Measurements from ENCODE around the gene SIRPG.

DNA sequence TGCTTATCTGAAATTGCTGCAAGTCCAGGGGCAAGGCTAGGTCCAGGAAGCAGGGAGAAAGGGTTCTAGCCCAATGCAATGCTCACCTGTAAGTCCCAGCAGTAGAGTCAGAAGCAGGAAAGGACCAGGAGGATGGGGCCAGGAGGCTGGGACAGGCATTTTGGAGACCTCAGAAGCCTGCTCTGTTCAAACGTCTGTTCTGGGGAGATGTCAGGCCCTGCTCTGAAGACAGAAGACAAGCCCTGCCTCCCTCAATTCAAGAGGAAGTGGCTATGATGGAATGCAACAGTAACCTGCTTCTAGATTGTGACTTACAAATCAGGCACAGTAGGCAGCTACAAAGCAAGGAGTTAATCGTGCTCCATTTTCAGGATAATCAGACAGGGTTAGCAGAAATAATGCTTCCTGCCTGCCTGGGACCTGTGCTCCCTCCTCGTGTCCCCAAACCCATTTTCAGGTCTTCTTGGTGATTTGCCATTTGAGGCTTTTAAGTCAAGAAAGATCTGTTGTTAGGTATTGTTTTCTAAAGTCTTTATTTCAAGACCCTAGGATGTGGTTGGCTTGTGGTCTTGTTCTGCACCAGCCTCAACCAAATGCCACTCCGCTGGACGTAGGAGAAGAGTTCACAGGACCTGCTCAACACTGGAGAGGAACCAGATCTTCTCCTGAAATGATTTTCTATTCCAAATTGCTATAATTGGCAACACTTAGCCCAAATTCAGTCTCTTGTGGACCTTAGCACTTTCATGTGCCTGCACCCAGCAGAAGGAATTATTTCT lies at the start of gene SIRPG:
- TF ChIP-seq, protein P1, sequence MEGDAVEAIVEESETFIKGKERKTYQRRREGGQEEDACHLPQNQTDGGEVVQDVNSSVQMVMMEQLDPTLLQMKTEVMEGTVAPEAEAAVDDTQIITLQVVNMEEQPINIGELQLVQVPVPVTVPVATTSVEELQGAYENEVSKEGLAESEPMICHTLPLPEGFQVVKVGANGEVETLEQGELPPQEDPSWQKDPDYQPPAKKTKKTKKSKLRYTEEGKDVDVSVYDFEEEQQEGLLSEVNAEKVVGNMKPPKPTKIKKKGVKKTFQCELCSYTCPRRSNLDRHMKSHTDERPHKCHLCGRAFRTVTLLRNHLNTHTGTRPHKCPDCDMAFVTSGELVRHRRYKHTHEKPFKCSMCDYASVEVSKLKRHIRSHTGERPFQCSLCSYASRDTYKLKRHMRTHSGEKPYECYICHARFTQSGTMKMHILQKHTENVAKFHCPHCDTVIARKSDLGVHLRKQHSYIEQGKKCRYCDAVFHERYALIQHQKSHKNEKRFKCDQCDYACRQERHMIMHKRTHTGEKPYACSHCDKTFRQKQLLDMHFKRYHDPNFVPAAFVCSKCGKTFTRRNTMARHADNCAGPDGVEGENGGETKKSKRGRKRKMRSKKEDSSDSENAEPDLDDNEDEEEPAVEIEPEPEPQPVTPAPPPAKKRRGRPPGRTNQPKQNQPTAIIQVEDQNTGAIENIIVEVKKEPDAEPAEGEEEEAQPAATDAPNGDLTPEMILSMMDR (IDR thresholded peaks at IDR 0.05 in 8 of 11, conservative IDR thresholded peaks at IDR 0.05 in 3 of 11), result no peak
- peak in 1 of 3 donors; percentile 25 for TF ChIP-seq POLR2A (IDR thresholded peaks at IDR 0.05)
